Measurements from ENCODE around the gene INTS1. TPM values are rescaled to one million over a fixed set of nuclear protein-coding genes. Genes with fewer than 3 reads are reported as not detected.

The INTS1 gene
- total RNA-seq, 4 donors from 2014 or later = 45.9 to 70.6 (median 60.3) TPM

GRCh38 chr7:1421020-1421790 is 83.0 kb downstream of the INTS1 start:
- intact Hi-C loops (cut with DNase I; ENCODE audit: low total_unique reads) = no loop called here
- 82% methylated on average over 25 to 40 of the region's 41 CpGs for WGBS, 2 donors
- H3K4me3 ChIP-seq (ENCODE audit: low read depth, poor library complexity, severe bottlenecking) = no peak overlapping the region
- no peak for TF ChIP-seq CTCF (IDR thresholded peaks at IDR 0.05)
- TF ChIP-seq POLR2A (IDR thresholded peaks at IDR 0.05) = no peak
- no peak for DNase-seq (ENCODE audit: low spot score in 2 of 2)

Other genes starting within 250 kb of the INTS1 start
- gene MICALL2, start 44.9 kb downstream of the INTS1 start, total RNA-seq = 10 to 100 TPM; 10.4 to 17.0 (median 14.0) TPM
- 10 to 100 TPM; 47.7 to 72.8 (median 52.3) TPM for gene MAFK, start 26.3 kb upstream of the INTS1 start, total RNA-seq
- 100 to 1,000 TPM in 3 of 4 donors, 10 to 100 TPM in 1; 70.5 to 177 (median 119) TPM for gene TMEM184A, start 51.8 kb upstream of the INTS1 start, total RNA-seq
- 10 to 100 TPM; 38.2 to 73.2 (median 60.7) TPM for gene PSMG3, start 65.6 kb upstream of the INTS1 start, total RNA-seq
- gene ELFN1, start 165.9 kb upstream of the INTS1 start, total RNA-seq = 1 to 10 TPM; 1.2 to 2.6 (median 1.8) TPM